ENCODE data around the gene KCNE1. TPM values are rescaled to one million over a fixed set of nuclear protein-coding genes. Genes with fewer than 3 reads are reported as not detected.

KCNE1 gene
- total RNA-seq, 1 experiment from 2014 or later = 0.91 TPM

DNA sequence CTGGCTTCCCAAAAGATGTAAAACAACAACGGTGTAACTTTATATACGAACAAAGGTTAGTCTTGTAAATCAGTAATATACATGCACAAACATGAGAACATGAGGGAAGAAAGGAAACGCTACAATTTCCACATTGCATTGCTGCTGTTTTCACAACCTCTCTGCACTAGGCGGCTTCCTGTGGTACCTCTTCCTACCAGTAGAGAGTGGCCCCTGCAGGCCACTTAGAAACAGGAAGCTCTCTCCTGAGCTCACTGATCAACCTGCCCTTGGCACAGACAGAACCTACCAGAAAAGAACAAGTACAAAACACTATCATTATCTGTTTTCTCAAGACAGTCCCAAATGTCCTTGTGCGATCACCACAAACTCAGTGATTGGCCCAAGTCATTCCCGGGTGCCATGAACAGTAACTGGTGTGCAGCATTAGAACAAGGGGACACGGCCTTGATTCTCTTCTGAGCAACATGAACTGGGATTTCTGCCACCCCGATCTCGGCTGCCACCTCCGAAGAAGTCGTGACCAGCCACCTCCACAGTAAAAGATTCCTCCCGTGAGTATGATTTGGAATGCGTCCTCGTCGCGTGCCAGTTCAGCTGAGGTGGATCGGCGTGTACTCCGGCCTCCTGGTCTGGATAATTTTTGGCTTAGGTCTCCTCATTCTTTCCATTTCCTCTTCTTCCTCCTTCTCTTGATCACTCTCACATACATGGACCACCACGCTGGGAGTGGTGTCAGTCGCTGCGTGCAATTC lies 5.7 kb upstream of the KCNE1 start:
- no peak overlapping the region for H3K4me3 Mint-ChIP-seq (ENCODE audit: unreplicated experiment)
- peaks cover under 1% of the 10 kb centered on the region for H3K4me1 Mint-ChIP-seq (ENCODE audit: low read depth, unreplicated experiment)
- TF ChIP-seq, protein P1, sequence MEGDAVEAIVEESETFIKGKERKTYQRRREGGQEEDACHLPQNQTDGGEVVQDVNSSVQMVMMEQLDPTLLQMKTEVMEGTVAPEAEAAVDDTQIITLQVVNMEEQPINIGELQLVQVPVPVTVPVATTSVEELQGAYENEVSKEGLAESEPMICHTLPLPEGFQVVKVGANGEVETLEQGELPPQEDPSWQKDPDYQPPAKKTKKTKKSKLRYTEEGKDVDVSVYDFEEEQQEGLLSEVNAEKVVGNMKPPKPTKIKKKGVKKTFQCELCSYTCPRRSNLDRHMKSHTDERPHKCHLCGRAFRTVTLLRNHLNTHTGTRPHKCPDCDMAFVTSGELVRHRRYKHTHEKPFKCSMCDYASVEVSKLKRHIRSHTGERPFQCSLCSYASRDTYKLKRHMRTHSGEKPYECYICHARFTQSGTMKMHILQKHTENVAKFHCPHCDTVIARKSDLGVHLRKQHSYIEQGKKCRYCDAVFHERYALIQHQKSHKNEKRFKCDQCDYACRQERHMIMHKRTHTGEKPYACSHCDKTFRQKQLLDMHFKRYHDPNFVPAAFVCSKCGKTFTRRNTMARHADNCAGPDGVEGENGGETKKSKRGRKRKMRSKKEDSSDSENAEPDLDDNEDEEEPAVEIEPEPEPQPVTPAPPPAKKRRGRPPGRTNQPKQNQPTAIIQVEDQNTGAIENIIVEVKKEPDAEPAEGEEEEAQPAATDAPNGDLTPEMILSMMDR (IDR thresholded peaks at IDR 0.05; ENCODE audit: insufficient read depth in 1 of 2, low read depth in 1 of 2, low read length in 1 of 2, severe bottlenecking in 1 of 2, unreplicated experiment in 1 of 2) = peak; percentile 42 to 53
- BruUV-seq (replicated peaks) = no TSS peak
- Histone ChIP-seq H3K9me3 (no peaks in the 10 kb centered on the region), H3K4me1 (peaks cover 8% of the 10 kb centered on the region), H3K27me3 (replicated peaks; ENCODE audit: control insufficient read depth, insufficient read depth, low read length) (no peaks in the 10 kb centered on the region), H3K4me3 (ENCODE audit: low read depth, low read length) (no peak overlapping the region), H3K36me3 (ENCODE audit: control insufficient read depth, insufficient read depth, low read length) (no peaks in the 10 kb centered on the region)
- no peaks in the 10 kb centered on the region for H3K9me3 Mint-ChIP-seq (ENCODE audit: unreplicated experiment)
- no peaks in the 10 kb centered on the region for H3K27me3 Mint-ChIP-seq (ENCODE audit: insufficient read depth, unreplicated experiment)
- DNase-seq = peak in 1 of 2 experiments; percentile 35
- peaks cover 61% of the 10 kb centered on the region for H3K36me3 Mint-ChIP-seq (ENCODE audit: insufficient read depth, unreplicated experiment)
- CTCF ChIA-PET = interaction anchor here (1.0 to 1.6 kb wide), 4 partner anchors 9 to 85 kb away, joined by 9 to 17 read pairs (median 10); no protein-coding TSS in a partner anchor
- intact Hi-C loops (cut with micrococcal nuclease; ENCODE audit: unreplicated experiment) = no loop called here
- H3K27ac Mint-ChIP-seq (ENCODE audit: unreplicated experiment) = peak overlapping the region; percentile 42
- POLR2A ChIA-PET = interaction anchor here (1.0 kb wide), 1 partner anchor 9 kb away, joined by 5 read pairs; no protein-coding TSS in a partner anchor

DNA sequence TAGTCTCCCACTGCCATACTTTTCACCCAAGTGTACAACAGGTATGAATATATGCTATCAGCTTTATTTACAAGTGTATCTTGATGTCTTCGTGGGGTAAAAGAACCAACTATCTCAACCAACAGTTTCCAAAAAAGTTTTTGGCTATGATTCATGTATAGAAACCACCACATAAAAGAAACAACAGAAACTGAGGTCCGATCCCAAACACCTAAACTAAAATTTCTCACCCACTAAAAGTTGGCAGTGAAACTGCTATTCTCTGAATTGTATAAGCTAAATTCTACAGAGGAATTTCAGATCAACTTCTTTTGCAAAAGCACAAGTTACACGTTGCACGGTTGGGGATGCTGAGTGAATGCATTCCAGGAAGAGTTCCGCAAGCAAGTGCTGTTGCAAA lies 5.0 kb upstream of the KCNE1 start:
- DNase-seq = no peak
- ChIA-PET POLR2A (interaction anchor here (1.0 kb wide), 1 partner anchor 10 kb away, joined by 5 read pairs; no protein-coding TSS in a partner anchor), CTCF (interaction anchor here (1.0 to 1.6 kb wide), 4 partner anchors 10 to 86 kb away, joined by 9 to 17 read pairs (median 10); no protein-coding TSS in a partner anchor)
- intact Hi-C loops (cut with micrococcal nuclease; ENCODE audit: unreplicated experiment) = no loop called here
- H3K4me1 Mint-ChIP-seq (ENCODE audit: low read depth, unreplicated experiment) = no peaks in the 10 kb centered on the region
- Histone ChIP-seq H3K4me1 (peaks cover 7% of the 10 kb centered on the region; the same call in 1 of the 2 replicates), H3K36me3 (ENCODE audit: control insufficient read depth, insufficient read depth, low read length) (no peaks in the 10 kb centered on the region), H3K27me3 (replicated peaks; ENCODE audit: control insufficient read depth, insufficient read depth, low read length) (no peaks in the 10 kb centered on the region), H3K9me3 (no peaks in the 10 kb centered on the region), H3K4me3 (ENCODE audit: low read depth, low read length) (no peak overlapping the region)
- no peak overlapping the region for H3K4me3 Mint-ChIP-seq (ENCODE audit: unreplicated experiment)
- peaks cover 54% of the 10 kb centered on the region for H3K36me3 Mint-ChIP-seq (ENCODE audit: insufficient read depth, unreplicated experiment)
- TF ChIP-seq, protein P1 (IDR thresholded peaks at IDR 0.05; ENCODE audit: insufficient read depth in 1 of 2, low read depth in 1 of 2, low read length in 1 of 2, severe bottlenecking in 1 of 2, unreplicated experiment in 1 of 2) = no peak
- H3K27me3 Mint-ChIP-seq (ENCODE audit: insufficient read depth, unreplicated experiment) = no peaks in the 10 kb centered on the region
- no peaks in the 10 kb centered on the region for H3K9me3 Mint-ChIP-seq (ENCODE audit: unreplicated experiment)
- no TSS peak for BruUV-seq (replicated peaks)
- no peak overlapping the region for H3K27ac Mint-ChIP-seq (ENCODE audit: unreplicated experiment)

DNA sequence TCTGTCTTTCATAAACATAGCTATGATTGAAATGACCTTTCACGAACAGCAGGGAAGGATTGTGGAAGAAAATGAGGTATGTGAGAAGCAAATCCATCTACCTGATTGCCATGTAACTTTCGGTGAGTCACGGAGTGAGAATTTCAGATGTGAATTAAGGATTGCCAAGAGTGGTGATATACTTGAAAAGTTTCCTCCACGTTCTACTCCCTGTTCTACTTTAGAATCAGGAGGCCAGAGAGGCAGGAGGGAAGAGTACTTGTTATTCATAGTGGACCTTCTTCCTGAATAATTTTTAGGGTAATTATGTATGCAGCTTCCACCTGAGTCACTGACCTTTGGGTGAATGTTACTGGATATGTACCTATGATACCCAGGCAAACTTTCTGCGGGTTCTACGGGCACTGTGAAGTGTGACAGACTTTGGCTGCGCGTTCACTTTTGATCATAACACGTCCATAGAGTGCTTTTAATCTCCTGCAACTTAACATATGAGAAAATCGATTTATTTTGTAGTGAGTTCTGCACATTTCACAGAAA lies 2.6 kb upstream of the KCNE1 start:
- CTCF ChIA-PET = interaction anchor here (0.9 kb wide), 1 partner anchor 88 kb away, joined by 3 read pairs; no protein-coding TSS in a partner anchor
- intact Hi-C loops (cut with micrococcal nuclease; ENCODE audit: unreplicated experiment) = no loop called here

More for the DNA sequence above, 2.6 kb upstream of the KCNE1 start:
- H3K27ac Mint-ChIP-seq (ENCODE audit: unreplicated experiment) = no peak overlapping the region
- TF ChIP-seq, protein P1 (IDR thresholded peaks at IDR 0.05; ENCODE audit: insufficient read depth in 1 of 2, low read depth in 1 of 2, low read length in 1 of 2, severe bottlenecking in 1 of 2, unreplicated experiment in 1 of 2) = no peak
- H3K27me3 Mint-ChIP-seq (ENCODE audit: insufficient read depth, unreplicated experiment) = no peaks in the 10 kb centered on the region
- Histone ChIP-seq H3K36me3 (ENCODE audit: control insufficient read depth, insufficient read depth, low read length) (no peaks in the 10 kb centered on the region), H3K27me3 (replicated peaks; ENCODE audit: control insufficient read depth, insufficient read depth, low read length) (no peaks in the 10 kb centered on the region), H3K9me3 (no peaks in the 10 kb centered on the region), H3K4me3 (ENCODE audit: low read depth, low read length) (no peak overlapping the region), H3K4me1 (no peaks in the 10 kb centered on the region)
- H3K9me3 Mint-ChIP-seq (ENCODE audit: unreplicated experiment) = no peaks in the 10 kb centered on the region
- no peak overlapping the region for H3K4me3 Mint-ChIP-seq (ENCODE audit: unreplicated experiment)
- DNase-seq = no peak
- POLR2A ChIA-PET = no interaction called here
- peaks cover 6% of the 10 kb centered on the region for H3K4me1 Mint-ChIP-seq (ENCODE audit: low read depth, unreplicated experiment)
- no TSS peak for BruUV-seq (replicated peaks)
- peaks cover 36% of the 10 kb centered on the region for H3K36me3 Mint-ChIP-seq (ENCODE audit: insufficient read depth, unreplicated experiment)

All from Caco-2 (cell line).